GM23338 (cell line): ENCODE data around the gene NUP153.

Experiments used
- EZH2 ChIP-seq: fragments of 200-600 bp; sonication (generic); IDR thresholded peaks from one replicate; pipeline ENCODE4 v1.8.0; 2017; ENCODE audit warnings: antibody characterized with exemption, mild to moderate bottlenecking, low read depth; ENCODE audit not compliant: unreplicated experiment
- POLR2AphosphoS5 ChIP-seq: IDR thresholded peaks from 2 replicates; pipeline ENCODE4 v1.6.1; 2016; ENCODE audit warnings: antibody characterized with exemption, low read depth
- TF ChIP-seq, protein P1 (sequence below), 2 experiments: fragments of 200-600 bp in 1 of 2; sonication (generic) in 1 of 2; conservative IDR thresholded peaks; 2 replicates each; pipeline versions ENCODE4 v1.5.1 to v1.6.1; 2016 to 2017; ENCODE audit warnings: antibody characterized with exemption in 2 of 2, low read depth in 2 of 2, mild to moderate bottlenecking in 2 of 2, moderate library complexity in 1 of 2

DNA sequence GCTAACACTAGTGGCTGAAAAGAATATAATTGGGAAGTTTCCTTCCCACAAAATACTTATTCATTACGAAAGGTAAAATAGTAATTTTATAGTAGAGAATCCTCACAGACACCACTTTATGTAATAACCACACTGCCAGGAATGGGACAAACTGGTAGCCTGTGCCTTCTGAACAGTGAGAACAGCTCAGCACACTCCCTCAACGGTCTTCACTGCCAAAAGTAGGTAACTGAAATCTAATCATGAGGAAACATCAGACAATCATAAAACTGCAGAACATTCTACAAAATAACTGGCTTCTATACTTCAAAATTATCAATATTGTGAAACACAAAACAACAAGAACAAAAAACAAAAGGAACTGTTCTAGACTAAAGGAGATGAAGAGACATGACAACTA is 44.1 kb downstream of the NUP153 start:
- TF ChIP-seq POLR2AphosphoS5 (no peak), EZH2 (no peak)
- TF ChIP-seq, protein P1, sequence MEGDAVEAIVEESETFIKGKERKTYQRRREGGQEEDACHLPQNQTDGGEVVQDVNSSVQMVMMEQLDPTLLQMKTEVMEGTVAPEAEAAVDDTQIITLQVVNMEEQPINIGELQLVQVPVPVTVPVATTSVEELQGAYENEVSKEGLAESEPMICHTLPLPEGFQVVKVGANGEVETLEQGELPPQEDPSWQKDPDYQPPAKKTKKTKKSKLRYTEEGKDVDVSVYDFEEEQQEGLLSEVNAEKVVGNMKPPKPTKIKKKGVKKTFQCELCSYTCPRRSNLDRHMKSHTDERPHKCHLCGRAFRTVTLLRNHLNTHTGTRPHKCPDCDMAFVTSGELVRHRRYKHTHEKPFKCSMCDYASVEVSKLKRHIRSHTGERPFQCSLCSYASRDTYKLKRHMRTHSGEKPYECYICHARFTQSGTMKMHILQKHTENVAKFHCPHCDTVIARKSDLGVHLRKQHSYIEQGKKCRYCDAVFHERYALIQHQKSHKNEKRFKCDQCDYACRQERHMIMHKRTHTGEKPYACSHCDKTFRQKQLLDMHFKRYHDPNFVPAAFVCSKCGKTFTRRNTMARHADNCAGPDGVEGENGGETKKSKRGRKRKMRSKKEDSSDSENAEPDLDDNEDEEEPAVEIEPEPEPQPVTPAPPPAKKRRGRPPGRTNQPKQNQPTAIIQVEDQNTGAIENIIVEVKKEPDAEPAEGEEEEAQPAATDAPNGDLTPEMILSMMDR (conservative IDR thresholded peaks at IDR 0.05; ENCODE audit: low read depth in 2 of 2): no peak
